ENCODE results near the gene MAPT. TPM values are rescaled to one million over a fixed set of nuclear protein-coding genes. Genes with fewer than 3 reads are reported as not detected.

The MAPT gene
- total and polyA plus RNA-seq, 2 of the 4 experiments (the other 2 are of a cell fraction): 0.18 to 0.19 TPM

DNA sequence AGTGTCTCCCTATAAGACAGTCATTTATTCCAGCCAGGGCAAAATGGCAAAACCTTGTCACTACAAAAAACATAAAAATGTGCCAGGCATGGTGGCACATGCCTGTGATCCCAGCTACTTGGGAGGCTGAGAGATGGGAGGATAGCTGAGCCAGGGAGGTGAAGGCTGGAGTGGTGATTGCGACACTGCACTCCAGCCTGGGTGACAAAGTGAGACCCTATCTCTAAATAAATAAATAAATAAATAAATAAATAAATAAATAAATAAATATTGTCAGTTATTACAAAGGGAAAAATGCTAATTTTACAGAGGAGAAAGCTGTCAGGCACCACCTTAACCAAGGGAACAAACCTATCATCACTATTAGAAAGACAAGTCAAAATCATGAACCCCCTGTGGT is 180.2 kb downstream of the MAPT start:
- WGBS, 2 experiments (ENCODE audit: extremely low coverage in 2 of 2, insufficient read length in 1 of 2): no CpG with 5 or more reads among the region's 1 CpG
- intact Hi-C loops (cut with micrococcal nuclease): no loop called here
- H4K20me1 ChIP-seq (ENCODE audit: insufficient read depth, low read length): peaks cover 41% of the 10 kb centered on the region; the same call in 1 of the 2 replicates

More for the DNA sequence above, 180.2 kb downstream of the MAPT start:
- H3K14ac ChIP-seq (replicated peaks; ENCODE audit: low read depth, low read length): no peak overlapping the region
- ChIA-PET POLR2A (ENCODE audit: unreplicated experiment) (no interaction called here), CTCF (no interaction called here)
- H3K9ac ChIP-seq (ENCODE audit: low read depth, low read length): no peak overlapping the region
- no peak overlapping the region for H2AK9ac ChIP-seq (replicated peaks; ENCODE audit: low read depth, low read length, poor library complexity)
- H3K27me3 ChIP-seq (ENCODE audit: control insufficient read depth, insufficient read depth, low read length): no peaks in the 10 kb centered on the region
- H3K4me1 ChIP-seq (ENCODE audit: control insufficient read depth, insufficient read depth, low read length): peaks cover 4% of the 10 kb centered on the region; the same call in 1 of the 2 replicates
- no peak overlapping the region for H2BK15ac ChIP-seq (ENCODE audit: low read depth, low read length)
- no peak overlapping the region for H3K4ac ChIP-seq (ENCODE audit: low read depth, low read length)
- H3K56ac ChIP-seq (ENCODE audit: extremely low read depth, insufficient read depth, low read length): no peak overlapping the region
- H2BK120ac ChIP-seq (ENCODE audit: low read depth, low read length): no peak overlapping the region
- no peak overlapping the region for H2AFZ ChIP-seq (replicated peaks; ENCODE audit: low read length, poor library complexity)
- no peaks in the 10 kb centered on the region for H3K9me3 ChIP-seq (ENCODE audit: control insufficient read depth, insufficient read depth, low read length)
- BruUV-seq (replicated peaks): no TSS peak
- no peak overlapping the region for H2AK5ac ChIP-seq (ENCODE audit: low read depth, low read length)
- H3K4me3 ChIP-seq (ENCODE audit: insufficient read depth, low read depth, low read length): no peak overlapping the region
- no peak overlapping the region for H4K91ac ChIP-seq (ENCODE audit: insufficient read depth, low read depth, low read length)
- dilution Hi-C loops (cut with HindIII; ENCODE audit: low sequenced_read_pairs, unreplicated experiment): no loop called here
- H3K23ac ChIP-seq (ENCODE audit: low read depth, low read length): no peak overlapping the region
- no peak overlapping the region for H2BK20ac ChIP-seq (ENCODE audit: low read depth, low read length)
- in situ Hi-C loops (cut with MboI; ENCODE audit: low sequenced_read_pairs): no loop called here
- H3K18ac ChIP-seq (ENCODE audit: low read depth, low read length): no peak overlapping the region
- ATAC-seq (ENCODE audit: low read depth) (no peak), DNase-seq (no peak)
- H3K4me2 ChIP-seq (ENCODE audit: low read depth, low read length): no peak overlapping the region
- H3K27ac ChIP-seq (ENCODE audit: insufficient read depth, low read length): no peak overlapping the region
- H4K5ac ChIP-seq (ENCODE audit: low read depth, low read length): no peak overlapping the region
- no peak overlapping the region for H2BK5ac ChIP-seq (ENCODE audit: low read depth, low read length, poor library complexity, severe bottlenecking)
- TF ChIP-seq FOS (IDR thresholded peaks at IDR 0.05; ENCODE audit: low read depth, low read length): no peak
- no peak for TF ChIP-seq POLR2A (IDR thresholded peaks at IDR 0.05; ENCODE audit: low read depth, low read length)
- peak; percentile 46 for TF ChIP-seq CEBPB (IDR thresholded peaks at IDR 0.05; ENCODE audit: low read depth, low read length)
- H3K9me1 ChIP-seq (ENCODE audit: insufficient read depth, low read length): no peaks in the 10 kb centered on the region; the same call in 1 of the 2 replicates
- peaks cover 33 to 72% of the 10 kb centered on the region in 2 experiments for H3K79me1 ChIP-seq (ENCODE audit: low read depth in 1 of 2, low read length in 2 of 2)
- H3K36me3 ChIP-seq (ENCODE audit: control insufficient read depth, insufficient read depth, low read length): peaks cover 3% of the 10 kb centered on the region; the same call in 1 of the 2 replicates
- H4K8ac ChIP-seq (ENCODE audit: low read depth in 2 of 2, low read length in 2 of 2): no peak overlapping the region

Small RNA genes within 50 kb of the gene (microRNA-seq; reads per million reads assigned to microRNA genes)
- not detected for gene RF00017 (ENCODE audit: insufficient read depth, insufficient read length)

Small RNA genes within 50 kb of the gene (small RNA-seq; reads per million reads assigned to genes)
- gene RF00017: 0 reads per million in 5 experiments

Other genes starting within 250 kb of the MAPT start
- gene CRHR1, start 110.2 kb upstream of the MAPT start, total RNA-seq (2012; rRNA removed): not detected in 2 replicates
- not detected in 2 replicates for gene CRHR1, start 110.2 kb upstream of the MAPT start, polyA plus RNA-seq (2012; rRNA removed)
- gene SPPL2C, start 49.7 kb upstream of the MAPT start, total RNA-seq (2012; rRNA removed): not detected in 2 replicates
- not detected in 2 replicates for gene SPPL2C, start 49.7 kb upstream of the MAPT start, polyA plus RNA-seq (2012; rRNA removed)
- gene STH, start 104.7 kb downstream of the MAPT start, total RNA-seq (2012; rRNA removed): not detected in 2 replicates
- gene STH, start 104.7 kb downstream of the MAPT start, polyA plus RNA-seq (2012; rRNA removed): not detected in 2 replicates

Data from IMR-90 (cell line).